Upper lobe of right lung (tissue), 1 donor: ENCODE measurements around the gene SMTN. TPM values are rescaled to one million over a fixed set of nuclear protein-coding genes. Genes with fewer than 3 reads are reported as not detected.

ENCODE experiments used
- ATAC-seq: fragments of 200-7000 bp; cut with Tn5 transposase; one replicate; pipeline ENCODE4 v1.9.1; 2020; ENCODE audit warnings: mild to moderate bottlenecking, moderate library complexity
- DNase-seq: peaks from one replicate; pipeline ENCODE4 v3.0.0-alpha.2; 2020
- H3K27ac ChIP-seq: fragments of 200-600 bp; one replicate; pipeline ENCODE4 v1.8.0; 2022
- H3K27me3 ChIP-seq: fragments of 200-600 bp; one replicate; pipeline ENCODE4 v1.8.0; 2022; ENCODE audit warnings: mild to moderate bottlenecking
- H3K36me3 ChIP-seq: fragments of 200-600 bp; one replicate; pipeline ENCODE4 v1.8.0; 2022
- H3K4me1 ChIP-seq: fragments of 200-600 bp; one replicate; pipeline ENCODE4 v1.8.0; 2022
- H3K4me3 ChIP-seq: fragments of 200-600 bp; one replicate; pipeline ENCODE4 v1.8.0; 2022; ENCODE audit warnings: mild to moderate bottlenecking
- H3K9me3 ChIP-seq: fragments of 200-600 bp; one replicate; pipeline ENCODE4 v1.8.0; 2022
- intact Hi-C: fragments of 100-400 bp; cut with DNase I; formaldehyde crosslinking; loops from one replicate; pipeline ENCODE4 v1.11.0; 2022
- total RNA-seq: library from RNA; stranded (reverse); fragmentation: NEBNext Ultra II Directional; extraction: Animal tissue kit (Norgen Biotek cat#: 25700); gene quantifications from one replicate; pipeline ENCODE4 v1.2.1, GENCODE V29; 2021
- TF ChIP-seq, protein P1 (sequence below): fragments of 200-600 bp; IDR thresholded peaks from one replicate; pipeline ENCODE4 v1.8.0; 2022; ENCODE audit warnings: antibody characterized with exemption
- donor health status: DM: no; HTN: yes; CAD: no; lungs with severe emphysema.

SMTN gene
- total RNA-seq, 1 donor from 2014 or later = 71.6 TPM

DNA sequence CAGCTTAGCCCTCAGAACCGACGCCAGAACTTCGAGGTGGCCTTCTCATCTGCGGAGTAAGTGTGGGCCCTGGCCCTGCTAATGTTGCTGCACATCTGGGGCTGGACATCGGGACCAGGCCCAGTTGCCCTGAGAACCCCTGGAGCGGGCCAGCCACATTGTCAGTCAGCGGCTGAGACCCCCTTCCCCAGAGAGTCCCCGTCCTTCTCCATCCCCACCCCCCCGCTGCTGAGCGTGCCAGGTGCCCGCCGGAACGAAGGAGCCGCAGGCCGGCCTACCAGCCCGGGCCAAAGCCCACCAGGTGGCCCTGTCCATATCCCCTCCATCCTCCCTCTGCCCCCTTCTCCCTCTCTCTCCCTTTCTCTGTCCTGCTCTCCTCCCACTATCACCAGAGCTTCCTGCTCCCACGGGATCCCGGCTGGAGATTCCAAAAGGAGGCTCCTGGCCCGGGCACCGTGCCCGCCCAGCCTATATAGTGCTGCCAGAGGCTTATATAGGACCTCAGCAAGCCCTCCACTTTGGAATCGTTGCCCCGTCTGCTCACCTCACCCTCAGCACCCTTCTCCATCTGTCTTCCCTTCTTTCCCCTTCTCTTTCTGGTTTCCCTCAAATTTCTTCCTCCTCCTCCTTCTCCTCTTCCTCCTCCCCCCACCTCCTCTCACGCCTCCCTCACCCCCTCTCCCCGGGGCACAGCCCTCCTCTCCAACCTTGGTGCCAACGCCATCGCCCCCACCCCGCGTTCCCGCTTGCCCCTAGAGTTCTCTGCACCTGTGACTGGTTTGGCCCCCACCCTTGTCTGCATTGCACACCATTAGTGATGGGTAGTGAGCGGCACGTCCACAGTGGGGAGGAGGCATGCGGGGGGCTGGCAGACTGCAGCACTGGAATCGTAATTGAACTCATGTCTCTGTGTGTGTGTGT lies 19.0 kb downstream of the SMTN start:
- no peaks in the 10 kb centered on the region for H3K27me3 ChIP-seq
- TF ChIP-seq, protein P1, sequence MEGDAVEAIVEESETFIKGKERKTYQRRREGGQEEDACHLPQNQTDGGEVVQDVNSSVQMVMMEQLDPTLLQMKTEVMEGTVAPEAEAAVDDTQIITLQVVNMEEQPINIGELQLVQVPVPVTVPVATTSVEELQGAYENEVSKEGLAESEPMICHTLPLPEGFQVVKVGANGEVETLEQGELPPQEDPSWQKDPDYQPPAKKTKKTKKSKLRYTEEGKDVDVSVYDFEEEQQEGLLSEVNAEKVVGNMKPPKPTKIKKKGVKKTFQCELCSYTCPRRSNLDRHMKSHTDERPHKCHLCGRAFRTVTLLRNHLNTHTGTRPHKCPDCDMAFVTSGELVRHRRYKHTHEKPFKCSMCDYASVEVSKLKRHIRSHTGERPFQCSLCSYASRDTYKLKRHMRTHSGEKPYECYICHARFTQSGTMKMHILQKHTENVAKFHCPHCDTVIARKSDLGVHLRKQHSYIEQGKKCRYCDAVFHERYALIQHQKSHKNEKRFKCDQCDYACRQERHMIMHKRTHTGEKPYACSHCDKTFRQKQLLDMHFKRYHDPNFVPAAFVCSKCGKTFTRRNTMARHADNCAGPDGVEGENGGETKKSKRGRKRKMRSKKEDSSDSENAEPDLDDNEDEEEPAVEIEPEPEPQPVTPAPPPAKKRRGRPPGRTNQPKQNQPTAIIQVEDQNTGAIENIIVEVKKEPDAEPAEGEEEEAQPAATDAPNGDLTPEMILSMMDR = no peak
- intact Hi-C loops = no loop called here
- H3K4me3 ChIP-seq = no peak overlapping the region
- H3K9me3 ChIP-seq = no peaks in the 10 kb centered on the region
- no peak for DNase-seq
- peaks cover 46% of the 10 kb centered on the region for H3K36me3 ChIP-seq
- no peak for ATAC-seq
- H3K27ac ChIP-seq = no peak overlapping the region
- no peaks in the 10 kb centered on the region for H3K4me1 ChIP-seq

DNA sequence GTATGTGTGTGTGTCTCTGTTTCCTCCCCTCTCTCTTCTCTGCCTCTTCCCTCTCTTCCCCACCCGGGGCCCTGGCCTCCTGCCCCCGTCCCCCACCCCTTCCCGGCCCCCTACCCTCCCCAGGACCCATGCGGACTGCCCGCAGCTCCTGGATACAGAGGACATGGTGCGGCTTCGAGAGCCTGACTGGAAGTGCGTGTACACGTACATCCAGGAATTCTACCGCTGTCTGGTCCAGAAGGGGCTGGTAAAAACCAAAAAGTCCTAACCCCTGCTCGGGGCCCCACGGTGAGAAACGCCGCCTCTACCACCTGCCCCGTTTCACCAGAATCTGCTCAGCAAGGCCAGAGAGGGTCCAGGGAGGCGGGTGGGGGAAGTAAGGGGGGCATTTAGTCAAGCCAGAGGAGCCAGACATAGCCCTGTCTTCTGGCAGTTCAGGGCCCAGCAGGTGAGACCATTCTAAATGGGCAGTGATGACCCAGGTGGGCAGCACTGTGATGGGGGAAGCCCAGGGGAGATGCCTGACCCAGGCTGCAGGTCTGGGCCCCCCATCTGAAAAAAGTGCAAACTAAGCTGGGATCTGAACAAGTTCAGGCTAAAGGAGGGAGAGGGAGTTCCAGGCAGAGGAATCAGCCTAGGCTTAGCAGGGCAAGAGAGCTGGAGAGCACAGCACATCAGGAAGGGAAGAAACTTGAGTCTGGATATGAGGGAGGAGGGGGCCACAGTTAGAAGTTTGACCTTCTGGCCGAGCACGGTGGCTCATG lies 19.8 kb downstream of the SMTN start:
- TF ChIP-seq, protein P1 = no peak
- no peak for ATAC-seq
- intact Hi-C loops = no loop called here

DNA sequence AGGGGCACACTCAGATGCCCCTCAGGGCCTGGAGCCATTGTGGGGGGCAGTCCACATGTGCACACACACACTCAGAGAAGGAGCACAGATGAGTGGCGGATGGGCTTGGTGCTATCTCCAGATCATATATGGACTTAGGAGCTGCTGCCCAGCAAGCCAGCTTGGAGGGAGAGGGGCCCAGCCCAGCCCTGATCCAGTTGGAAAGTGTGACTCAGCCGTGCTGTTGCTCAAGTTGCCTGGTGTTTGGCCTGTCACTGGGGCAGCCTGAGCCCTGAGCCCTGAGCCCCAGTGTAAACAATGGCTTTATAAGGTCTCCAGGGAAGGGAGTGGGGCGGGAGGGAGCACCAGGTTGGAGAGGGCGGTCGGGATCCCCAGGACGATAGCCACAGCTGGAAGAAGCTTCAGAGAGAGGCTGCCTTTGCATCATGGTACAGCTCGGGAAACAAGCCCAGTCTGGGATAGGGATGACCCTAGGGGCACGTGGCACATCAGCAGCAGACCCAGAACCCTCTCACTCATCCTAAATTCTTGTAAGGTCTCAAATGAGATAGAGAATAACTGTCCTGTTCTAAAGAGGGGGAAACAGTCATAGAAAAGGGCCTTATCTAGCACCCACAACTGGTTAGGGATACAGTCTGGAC lies 21.4 kb downstream of the SMTN start:
- ATAC-seq = peak; percentile 3
- Histone ChIP-seq H3K27me3 (no peaks in the 10 kb centered on the region), H3K36me3 (peaks cover 30% of the 10 kb centered on the region), H3K4me3 (no peak overlapping the region), H3K27ac (peak overlapping the region; percentile 51), H3K9me3 (no peaks in the 10 kb centered on the region), H3K4me1 (peaks cover 13% of the 10 kb centered on the region)
- TF ChIP-seq, protein P1 = no peak
- DNase-seq = no peak
- intact Hi-C loops = no loop called here

More for the DNA sequence above, 19.8 kb downstream of the SMTN start:
- Histone ChIP-seq H3K27me3 (no peaks in the 10 kb centered on the region), H3K4me3 (no peak overlapping the region), H3K27ac (no peak overlapping the region), H3K9me3 (no peaks in the 10 kb centered on the region), H3K4me1 (peaks cover 4% of the 10 kb centered on the region), H3K36me3 (peaks cover 42% of the 10 kb centered on the region)
- no peak for DNase-seq

DNA sequence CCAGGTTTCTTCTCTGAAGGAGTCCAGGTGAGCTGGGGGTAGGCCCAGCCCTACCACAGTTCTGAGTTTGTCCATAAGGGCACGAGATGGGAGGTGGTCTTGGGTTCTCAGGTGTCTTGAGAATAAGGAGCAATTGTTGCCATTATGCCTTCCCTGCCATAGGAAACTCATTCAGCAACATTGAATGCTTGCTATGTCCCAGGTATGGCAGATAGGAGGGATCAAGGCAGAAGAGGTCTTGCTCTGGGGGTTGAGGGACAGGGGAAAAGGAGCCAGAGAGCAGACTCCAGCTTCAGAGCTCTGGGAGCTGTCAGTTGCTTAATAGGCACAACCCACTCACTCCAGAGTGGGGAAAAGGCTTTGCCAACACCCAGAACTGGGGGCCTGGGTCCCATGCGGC lies 22.0 kb downstream of the SMTN start:
- TF ChIP-seq, protein P1 = no peak
- no peak for DNase-seq
- no peak for ATAC-seq
- H3K4me3 ChIP-seq = no peak overlapping the region
- peak overlapping the region; percentile 3 for H3K27ac ChIP-seq
- H3K36me3 ChIP-seq = peaks cover 30% of the 10 kb centered on the region
- no peaks in the 10 kb centered on the region for H3K27me3 ChIP-seq
- H3K9me3 ChIP-seq = no peaks in the 10 kb centered on the region
- intact Hi-C loops = no loop called here
- H3K4me1 ChIP-seq = peaks cover 14% of the 10 kb centered on the region

DNA sequence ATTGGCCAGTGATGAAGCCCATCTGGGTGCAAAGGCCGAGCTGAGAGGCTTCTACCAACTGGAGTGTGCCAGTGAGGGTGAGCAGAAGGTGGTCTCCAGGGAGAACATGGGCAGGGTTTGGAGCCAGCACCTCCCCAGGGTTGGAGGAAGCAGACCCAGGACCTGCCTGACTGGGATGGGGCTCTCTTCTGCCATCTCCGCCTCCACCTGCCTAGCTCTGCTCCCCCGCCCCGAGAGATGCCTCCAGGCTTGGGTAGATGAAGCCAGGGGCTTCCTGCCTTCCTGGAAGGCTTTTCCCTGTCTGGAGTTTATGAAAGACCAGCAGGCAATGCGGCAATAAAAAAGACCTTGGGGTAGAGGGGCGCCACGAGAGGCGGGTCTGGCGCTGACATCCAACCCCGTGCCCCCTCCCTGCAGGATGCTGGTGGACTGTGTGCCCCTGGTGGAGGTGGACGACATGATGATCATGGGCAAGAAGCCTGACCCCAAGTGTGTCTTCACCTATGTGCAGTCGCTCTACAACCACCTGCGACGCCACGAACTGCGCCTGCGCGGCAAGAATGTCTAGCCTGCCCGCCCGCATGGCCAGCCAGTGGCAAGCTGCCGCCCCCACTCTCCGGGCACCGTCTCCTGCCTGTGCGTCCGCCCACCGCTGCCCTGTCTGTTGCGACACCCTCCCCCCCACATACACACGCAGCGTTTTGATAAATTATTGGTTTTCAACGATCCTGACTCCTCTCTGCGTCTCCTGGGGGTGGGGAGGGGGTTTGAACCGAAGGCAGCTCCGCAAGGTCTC lies 23.0 kb downstream of the SMTN start:
- Histone ChIP-seq H3K4me3 (no peak overlapping the region), H3K27ac (no peak overlapping the region), H3K9me3 (no peaks in the 10 kb centered on the region), H3K27me3 (no peaks in the 10 kb centered on the region), H3K36me3 (peaks cover 26% of the 10 kb centered on the region), H3K4me1 (peaks cover 16% of the 10 kb centered on the region)
- no peak for DNase-seq
- ATAC-seq = no peak
- TF ChIP-seq, protein P1 = no peak
- intact Hi-C loops = no loop called here
